IMR-90 (cell line): ENCODE data around the gene VPS54. TPM values are rescaled to one million over a fixed set of nuclear protein-coding genes. Genes with fewer than 3 reads are reported as not detected.

ENCODE experiments used
- ATAC-seq: fragments of 200-7000 bp; cut with Tn5 transposase; 2 replicates; pipeline ENCODE4 v1.9.1; 2020; ENCODE audit warnings: low read depth, mild to moderate bottlenecking, moderate library complexity
- BruUV-seq: library from RNA; stranded (reverse); fragments of 400-500 nt; replicated peaks from 2 replicates; lab custom pipeline; 2021; lab: Mats Ljungman, UMichigan
- CTCF ChIA-PET: fragments of 300-600 bp; formaldehyde crosslinking; extraction: SDS; loops from one replicate; lab custom pipeline; 2021; ENCODE audit warnings: antibody characterized with exemption; lab: Yijun Ruan, JAX
- POLR2A ChIA-PET: fragments of 300-600 bp; sonication (Branson Sonifier 250); formaldehyde crosslinking; loops from one replicate; lab custom pipeline; 2022; ENCODE audit warnings: antibody characterized with exemption; ENCODE audit not compliant: unreplicated experiment; lab: Charles Lee
- DNase-seq: peaks from one replicate; pipeline ENCODE4 v3.0.0; 2013
- H2AFZ ChIP-seq: replicated peaks from 2 replicates; pipeline ENCODE3; 2013; ENCODE audit warnings: low read length, mild to moderate bottlenecking; ENCODE audit not compliant: poor library complexity
- H2AK5ac ChIP-seq: 2 replicates; pipeline ENCODE4 v1.6.1; 2013; ENCODE audit warnings: low read depth, low read length, inconsistent platforms
- H2AK9ac ChIP-seq: replicated peaks from 2 replicates; pipeline ENCODE3; 2013; ENCODE audit warnings: mild to moderate bottlenecking, low read depth, low read length, moderate library complexity; ENCODE audit not compliant: poor library complexity
- H2BK120ac ChIP-seq: 2 replicates; pipeline ENCODE4 v1.6.1; 2013; ENCODE audit warnings: low read depth, low read length, inconsistent platforms
- H2BK15ac ChIP-seq: 3 replicates; pipeline ENCODE4 v1.6.1; 2013; ENCODE audit warnings: low read depth, low read length, inconsistent platforms
- H2BK20ac ChIP-seq: 2 replicates; pipeline ENCODE4 v1.6.1; 2013; ENCODE audit warnings: low read depth, mild to moderate bottlenecking, inconsistent platforms, low read length, moderate library complexity
- H2BK5ac ChIP-seq: 2 replicates; pipeline ENCODE4 v1.6.1; 2013; ENCODE audit warnings: mild to moderate bottlenecking, low read depth, low read length, inconsistent platforms; ENCODE audit not compliant: poor library complexity, severe bottlenecking
- H3K14ac ChIP-seq: replicated peaks from 2 replicates; pipeline ENCODE4 v1.6.1; 2013; ENCODE audit warnings: low read depth, low read length, inconsistent platforms
- H3K18ac ChIP-seq: 2 replicates; pipeline ENCODE4 v1.6.1; 2013; ENCODE audit warnings: low read depth, low read length, control low read depth
- H3K23ac ChIP-seq: 2 replicates; pipeline ENCODE4 v1.6.1; 2013; ENCODE audit warnings: low read depth, low read length, inconsistent platforms
- H3K27ac ChIP-seq: 2 replicates; pipeline ENCODE4 v1.5.1; 2013; ENCODE audit warnings: mild to moderate bottlenecking, control low read depth, low read length; ENCODE audit not compliant: insufficient read depth
- H3K27me3 ChIP-seq: 2 replicates; pipeline ENCODE4 v1.6.1; 2013; ENCODE audit warnings: low read length; ENCODE audit not compliant: control insufficient read depth, insufficient read depth
- H3K36me3 ChIP-seq: 2 replicates; pipeline ENCODE4 v1.6.1; 2013; ENCODE audit warnings: low read length, mixed read lengths; ENCODE audit not compliant: control insufficient read depth, insufficient read depth
- H3K4ac ChIP-seq: 2 replicates; pipeline ENCODE4 v1.6.1; 2013; ENCODE audit warnings: low read depth, low read length, inconsistent platforms
- H3K4me1 ChIP-seq: 2 replicates; pipeline ENCODE4 v1.6.1; 2013; ENCODE audit warnings: low read length, mixed read lengths; ENCODE audit not compliant: control insufficient read depth, insufficient read depth
- H3K4me2 ChIP-seq: 2 replicates; pipeline ENCODE4 v1.6.1; 2013; ENCODE audit warnings: low read depth, mild to moderate bottlenecking, control low read depth, low read length, moderate library complexity
- H3K4me3 ChIP-seq: 2 replicates; pipeline ENCODE4 v1.5.1; 2013; ENCODE audit warnings: low read depth, mild to moderate bottlenecking, control low read depth, low read length, moderate library complexity; ENCODE audit not compliant: insufficient read depth
- H3K56ac ChIP-seq: 2 replicates; pipeline ENCODE4 v1.6.1; 2013; ENCODE audit warnings: low read length, inconsistent platforms; ENCODE audit not compliant: insufficient read depth; ENCODE audit errors: extremely low read depth
- H3K79me1 ChIP-seq, 2 experiments: 2 replicates each; pipeline ENCODE4 v1.6.1; 2013; ENCODE audit warnings: low read length in 2 of 2, inconsistent platforms in 1 of 2, low read depth in 1 of 2
- H3K9ac ChIP-seq: 2 replicates; pipeline ENCODE4 v1.6.1; 2013; ENCODE audit warnings: low read depth, low read length, control low read depth
- H3K9me1 ChIP-seq: 2 replicates; pipeline ENCODE4 v1.6.1; 2013; ENCODE audit warnings: low read length, inconsistent platforms; ENCODE audit not compliant: insufficient read depth
- H3K9me3 ChIP-seq: 2 replicates; pipeline ENCODE4 v1.6.1; 2013; ENCODE audit warnings: low read length; ENCODE audit not compliant: control insufficient read depth, insufficient read depth
- H4K20me1 ChIP-seq: 2 replicates; pipeline ENCODE4 v1.6.1; 2013; ENCODE audit warnings: low read length, inconsistent platforms; ENCODE audit not compliant: insufficient read depth
- H4K5ac ChIP-seq: 2 replicates; pipeline ENCODE4 v1.6.1; 2013; ENCODE audit warnings: mild to moderate bottlenecking, low read depth, low read length, control low read depth
- H4K8ac ChIP-seq, 2 experiments: 2 replicates each; pipeline ENCODE4 v1.6.1; 2013; ENCODE audit warnings: low read depth in 2 of 2, low read length in 2 of 2, control low read depth in 1 of 2, inconsistent platforms in 1 of 2
- H4K91ac ChIP-seq: 2 replicates; pipeline ENCODE4 v1.6.1; 2013; ENCODE audit warnings: low read depth, low read length, inconsistent platforms; ENCODE audit not compliant: insufficient read depth
- CEBPB ChIP-seq: IDR thresholded peaks from 2 replicates; pipeline ENCODE4 v1.6.1; 2012; ENCODE audit warnings: low read depth, low read length, improper control_type of control experiment
- CHD1 ChIP-seq: IDR thresholded peaks from 2 replicates; pipeline ENCODE4 v1.6.1; 2012; ENCODE audit warnings: low read depth, low read length, improper control_type of control experiment
- CTCF ChIP-seq: conservative IDR thresholded peaks from 2 replicates; pipeline ENCODE4 v1.5.1; 2012; ENCODE audit warnings: mild to moderate bottlenecking, low read depth, low read length, improper control_type of control experiment
- ELK1 ChIP-seq: fragments of 150-350 bp; IDR thresholded peaks from 2 replicates; pipeline ENCODE4 v1.6.1; 2016; ENCODE audit warnings: low read depth, mild to moderate bottlenecking, low read length, moderate library complexity, borderline replicate concordance
- FOS ChIP-seq: fragments of 150-350 bp; IDR thresholded peaks from 2 replicates; pipeline ENCODE4 v1.6.1; 2016; ENCODE audit warnings: low read depth, low read length
- MAFK ChIP-seq: IDR thresholded peaks from 2 replicates; pipeline ENCODE4 v1.6.1; 2012; ENCODE audit warnings: low read depth, low read length, improper control_type of control experiment
- MAZ ChIP-seq: IDR thresholded peaks from 2 replicates; pipeline ENCODE4 v1.6.1; 2012; ENCODE audit warnings: low read depth, mild to moderate bottlenecking, low read length, improper control_type of control experiment, moderate library complexity, borderline replicate concordance
- NFE2L2 ChIP-seq: fragments of 150-350 bp; IDR thresholded peaks from 2 replicates; pipeline ENCODE4 v1.6.1; 2016; ENCODE audit warnings: low read depth, mild to moderate bottlenecking, low read length
- POLR2A ChIP-seq: IDR thresholded peaks from 2 replicates; pipeline ENCODE4 v1.6.1; 2012; ENCODE audit warnings: mild to moderate bottlenecking, low read depth, low read length
- RAD21 ChIP-seq: IDR thresholded peaks from 2 replicates; pipeline ENCODE4 v1.6.1; 2012; ENCODE audit warnings: low read length, improper control_type of control experiment
- RCOR1 ChIP-seq: IDR thresholded peaks from 2 replicates; pipeline ENCODE4 v1.6.1; 2012; ENCODE audit warnings: mild to moderate bottlenecking, low read length, improper control_type of control experiment; ENCODE audit not compliant: insufficient replicate concordance
- RFX5 ChIP-seq: IDR thresholded peaks from 2 replicates; pipeline ENCODE4 v1.8.0; 2012; ENCODE audit warnings: low read depth, mild to moderate bottlenecking, low read length, moderate library complexity
- SMC3 ChIP-seq: fragments of 150-350 bp; IDR thresholded peaks from 2 replicates; pipeline ENCODE4 v1.6.1; 2016; ENCODE audit warnings: low read depth, mild to moderate bottlenecking, antibody characterized with exemption, low read length, moderate library complexity
- WGBS, 2 experiments: methylation state at CpG; one replicate each; pipeline versions ENCODE4 v1.1.5 to v1.1.7; 2013; ENCODE audit warnings: missing lambda C conversion rate in 2 of 2; ENCODE audit not compliant: insufficient read length in 1 of 2; ENCODE audit errors: extremely low coverage in 2 of 2; 5-methylcytosine and 5-hydroxymethylcytosine counted together
- dilution Hi-C: fragments of 300-500 bp; cut with HindIII; formaldehyde crosslinking; loops from one replicate; pipeline ENCODE4 v1.14.3; 2018; ENCODE audit warnings: low sequenced_read_pairs; ENCODE audit not compliant: unreplicated experiment
- in situ Hi-C: fragments of 300-500 bp; cut with MboI; formaldehyde crosslinking; loops from 3 replicates; pipeline ENCODE4 v1.14.3; 2019; ENCODE audit warnings: low sequenced_read_pairs, inconsistent platforms, mixed read lengths
- intact Hi-C: fragments of 100-400 bp; cut with micrococcal nuclease; formaldehyde crosslinking; loops from 2 replicates; pipeline ENCODE4 v1.10.0; 2022
- polyA plus RNA-seq, 3 experiments: library from polyadenylated mRNA; depleted of rRNA; stranded (reverse); fragments of >200 nt; gene quantifications; 2 replicates each; pipeline ENCODE4 v1.2.3, GENCODE V29; 2012; ENCODE audit warnings: low replicate concordance in 1 of 3
- total RNA-seq: library from RNA; depleted of rRNA; stranded (reverse); fragments of >200 nt; gene quantifications from 2 replicates; pipeline ENCODE4 v1.2.3, GENCODE V29; 2012

The VPS54 gene
- total and polyA plus RNA-seq, 2 of the 4 experiments (the other 2 are of a cell fraction) = 7.1 to 18.1 TPM

- CTCF ChIA-PET = no interaction called here
- no peak overlapping the region for H3K4me2 ChIP-seq
- H4K8ac ChIP-seq = no peak overlapping the region
These were observed 104.9 kb downstream of the VPS54 start for GRCh38 chr2:63914311-63914710.

More at GRCh38 chr2:63914311-63914710, 104.9 kb downstream of the VPS54 start:
- H3K4me1 ChIP-seq = no peaks in the 10 kb centered on the region
- no peak overlapping the region for H3K9ac ChIP-seq
- no peak overlapping the region for H3K18ac ChIP-seq
- H3K79me1 ChIP-seq = no peaks in the 10 kb centered on the region; a peak in 2 of 4 replicates
- dilution Hi-C loops (no loop called here), in situ Hi-C loops (no loop called here), intact Hi-C loops (no loop called here)
- ATAC-seq (no peak), DNase-seq (no peak)
- no peak overlapping the region for H4K91ac ChIP-seq
- H3K14ac ChIP-seq = no peak overlapping the region
- H4K5ac ChIP-seq = no peak overlapping the region
- no peak overlapping the region for H2BK5ac ChIP-seq
- H2BK120ac ChIP-seq = no peak overlapping the region
- no peak for TF ChIP-seq CTCF
- TF ChIP-seq RFX5 = no peak
- TF ChIP-seq ELK1 = no peak
- TF ChIP-seq CEBPB = no peak
- no peak for TF ChIP-seq NFE2L2
- TF ChIP-seq CHD1 = no peak
- no peak for TF ChIP-seq MAZ
- TF ChIP-seq MAFK = no peak
- no peak for TF ChIP-seq POLR2A
- no peak for TF ChIP-seq RCOR1
- no peak for TF ChIP-seq RAD21
- TF ChIP-seq FOS = no peak
- no peak for TF ChIP-seq SMC3
- no peak overlapping the region for H3K56ac ChIP-seq
- no peaks in the 10 kb centered on the region for H4K20me1 ChIP-seq
- H3K4me3 ChIP-seq = no peak overlapping the region
- no peak overlapping the region for H3K23ac ChIP-seq
- H2AFZ ChIP-seq = no peak overlapping the region
- no peaks in the 10 kb centered on the region for H3K9me1 ChIP-seq
- H2AK5ac ChIP-seq = no peak overlapping the region
- no peaks in the 10 kb centered on the region for H3K9me3 ChIP-seq
- H3K36me3 ChIP-seq = peaks cover 8% of the 10 kb centered on the region
- H3K4ac ChIP-seq = no peak overlapping the region
- no peaks in the 10 kb centered on the region for H3K27me3 ChIP-seq
- no peak overlapping the region for H2AK9ac ChIP-seq
- WGBS, 2 experiments = no CpG with 5 or more reads among the region's 1 CpG
- no peak overlapping the region for H3K27ac ChIP-seq
- H2BK15ac ChIP-seq = no peak overlapping the region
- H2BK20ac ChIP-seq = no peak overlapping the region
- POLR2A ChIA-PET = no interaction called here
- BruUV-seq = no TSS peak
